ENCODE data around the gene FAM180B.

- TF ChIP-seq CTCF (IDR thresholded peaks at IDR 0.05 in 2 of 3, conservative IDR thresholded peaks at IDR 0.05 in 1 of 3; ENCODE audit: control insufficient read depth in 2 of 3, extremely low read depth in 1 of 3, insufficient read depth in 1 of 3, low read depth in 3 of 3, low read length in 3 of 3) (no peak), EP300 (IDR thresholded peaks at IDR 0.05; ENCODE audit: borderline replicate concordance in 1 of 2, control insufficient read depth in 1 of 2, low read depth in 2 of 2, low read length in 2 of 2) (no peak), POLR2A (IDR thresholded peaks at IDR 0.05; ENCODE audit: low read depth, low read length) (no peak), MXI1 (IDR thresholded peaks at IDR 0.05; ENCODE audit: low read depth, low read length) (no peak), POLR2AphosphoS5 (IDR thresholded peaks at IDR 0.05; ENCODE audit: low read length) (no peak), NR2C2 (IDR thresholded peaks at IDR 0.05; ENCODE audit: borderline replicate concordance, control insufficient read depth, insufficient read length, low read depth) (no peak), FOS (IDR thresholded peaks at IDR 0.05; ENCODE audit: borderline replicate concordance, extremely low read depth, insufficient read length) (no peak)
Observed at GRCh38 chr11:47570651-47571356, 15.7 kb upstream of the FAM180B start.

Measured in GM12878 (cell line).